ENCODE data around the gene CLK2. TPM values are rescaled to one million over a fixed set of nuclear protein-coding genes. Genes with fewer than 3 reads are reported as not detected.

CLK2 gene
- total and polyA plus RNA-seq, 9 of the 15 experiments (the other 6 are each of a cell fraction or from before 2014, with no cell fraction given), result 13.5 to 81.4 (median 39.6) TPM

DNA sequence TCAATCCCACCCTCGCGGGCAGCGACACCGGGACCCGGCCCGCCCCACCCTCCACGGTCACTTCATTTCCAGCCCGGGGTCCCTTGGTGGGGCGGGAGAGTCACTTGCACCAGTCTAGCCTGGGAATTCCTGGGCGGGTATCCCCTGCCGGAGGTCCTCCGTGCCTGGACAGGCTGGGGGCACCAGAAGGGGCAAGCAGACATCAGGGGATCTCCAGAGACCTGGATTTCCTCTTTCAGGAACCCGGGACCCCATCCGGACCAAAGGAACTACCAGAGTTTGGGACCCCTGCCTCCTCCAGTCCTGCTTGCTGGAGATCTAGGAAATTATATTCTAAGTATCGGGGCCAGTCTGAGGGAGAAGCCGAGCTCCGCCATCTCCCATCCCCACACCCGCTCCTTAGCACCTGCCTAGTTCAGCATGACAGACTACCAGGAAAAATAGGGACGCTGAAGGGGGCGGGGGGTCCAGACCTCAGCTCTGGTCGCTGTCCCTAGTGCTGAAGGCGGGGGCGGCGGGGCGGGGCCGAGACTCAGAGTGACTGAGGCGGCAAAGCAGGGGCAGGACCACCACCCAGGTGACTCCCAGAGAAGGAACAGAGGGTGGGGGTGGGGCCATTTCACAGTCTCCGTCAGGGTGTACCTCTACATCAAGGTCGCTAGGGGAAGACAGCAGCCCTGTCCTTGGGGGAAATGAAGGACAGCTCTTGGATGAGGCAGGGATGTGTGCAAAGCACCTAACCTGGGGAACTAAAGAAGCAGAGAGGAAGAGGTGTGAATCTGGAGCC lies 4.8 kb upstream of the CLK2 start (continued):
- TF ChIP-seq, protein P1, sequence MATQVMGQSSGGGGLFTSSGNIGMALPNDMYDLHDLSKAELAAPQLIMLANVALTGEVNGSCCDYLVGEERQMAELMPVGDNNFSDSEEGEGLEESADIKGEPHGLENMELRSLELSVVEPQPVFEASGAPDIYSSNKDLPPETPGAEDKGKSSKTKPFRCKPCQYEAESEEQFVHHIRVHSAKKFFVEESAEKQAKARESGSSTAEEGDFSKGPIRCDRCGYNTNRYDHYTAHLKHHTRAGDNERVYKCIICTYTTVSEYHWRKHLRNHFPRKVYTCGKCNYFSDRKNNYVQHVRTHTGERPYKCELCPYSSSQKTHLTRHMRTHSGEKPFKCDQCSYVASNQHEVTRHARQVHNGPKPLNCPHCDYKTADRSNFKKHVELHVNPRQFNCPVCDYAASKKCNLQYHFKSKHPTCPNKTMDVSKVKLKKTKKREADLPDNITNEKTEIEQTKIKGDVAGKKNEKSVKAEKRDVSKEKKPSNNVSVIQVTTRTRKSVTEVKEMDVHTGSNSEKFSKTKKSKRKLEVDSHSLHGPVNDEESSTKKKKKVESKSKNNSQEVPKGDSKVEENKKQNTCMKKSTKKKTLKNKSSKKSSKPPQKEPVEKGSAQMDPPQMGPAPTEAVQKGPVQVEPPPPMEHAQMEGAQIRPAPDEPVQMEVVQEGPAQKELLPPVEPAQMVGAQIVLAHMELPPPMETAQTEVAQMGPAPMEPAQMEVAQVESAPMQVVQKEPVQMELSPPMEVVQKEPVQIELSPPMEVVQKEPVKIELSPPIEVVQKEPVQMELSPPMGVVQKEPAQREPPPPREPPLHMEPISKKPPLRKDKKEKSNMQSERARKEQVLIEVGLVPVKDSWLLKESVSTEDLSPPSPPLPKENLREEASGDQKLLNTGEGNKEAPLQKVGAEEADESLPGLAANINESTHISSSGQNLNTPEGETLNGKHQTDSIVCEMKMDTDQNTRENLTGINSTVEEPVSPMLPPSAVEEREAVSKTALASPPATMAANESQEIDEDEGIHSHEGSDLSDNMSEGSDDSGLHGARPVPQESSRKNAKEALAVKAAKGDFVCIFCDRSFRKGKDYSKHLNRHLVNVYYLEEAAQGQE (IDR thresholded peaks at IDR 0.05; ENCODE audit: borderline replicate concordance), result peak; percentile 97
- TF ChIP-seq, protein P1 (CRISPR knock-in tag; IDR thresholded peaks at IDR 0.05; ENCODE audit: low read depth), result peak; percentile 93
- TF ChIP-seq ZBTB1 (CRISPR knock-in tag; IDR thresholded peaks at IDR 0.05; ENCODE audit: borderline replicate concordance, low read depth), result no peak
